ENCODE data around the gene MED4.

DNA sequence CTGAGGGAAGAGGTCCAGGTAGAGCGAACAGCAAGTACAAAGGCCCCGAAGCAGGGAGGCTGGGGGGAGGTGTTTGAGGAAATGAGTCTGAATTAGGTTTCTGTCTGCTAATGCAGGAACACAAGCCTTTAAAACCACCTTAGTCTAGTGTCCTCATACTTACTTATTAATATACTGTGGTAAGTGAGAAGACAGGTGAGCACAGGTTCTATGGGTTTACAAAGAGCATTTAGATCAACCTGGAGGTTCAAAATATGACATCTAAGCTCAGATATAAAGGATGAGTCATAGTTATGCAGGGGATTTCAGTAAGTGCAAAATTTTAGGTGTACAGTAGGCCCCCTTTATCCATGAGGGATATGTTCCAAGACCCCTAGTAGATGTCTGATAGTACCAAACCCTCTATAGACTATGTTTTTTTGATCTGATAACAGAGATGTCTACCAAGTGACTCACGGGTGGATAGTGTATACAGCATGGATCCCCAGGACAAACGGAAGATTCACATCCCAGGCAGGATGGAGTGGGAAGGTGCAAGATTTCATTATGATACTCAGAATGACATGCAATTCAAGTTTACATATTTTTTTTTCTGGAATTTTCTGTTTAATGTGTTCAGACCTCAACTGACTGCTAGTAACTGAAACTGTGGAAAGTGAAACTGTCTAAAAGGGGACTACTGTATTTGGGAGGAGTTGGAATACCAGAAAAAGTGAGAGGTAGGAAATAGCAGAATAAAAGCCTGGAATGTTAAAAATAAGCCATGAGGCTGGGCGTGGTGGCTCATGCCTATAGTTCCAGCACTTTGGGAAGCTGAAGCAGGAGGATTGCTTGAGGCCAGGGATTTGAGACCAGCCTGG lies 18.2 kb upstream of the MED4 start:
- no peak for TF ChIP-seq EZH2phosphoT487 (IDR thresholded peaks at IDR 0.05; ENCODE audit: insufficient read depth, low read depth)
- TF ChIP-seq EZH2 (IDR thresholded peaks at IDR 0.05; ENCODE audit: insufficient read depth, poor library complexity, severe bottlenecking): no peak

Measured in GM23248 (cell line).